Frontal cortex (tissue), 4 donors: Measurements from ENCODE around the gene ASIC4. TPM values are rescaled to one million over a fixed set of nuclear protein-coding genes. Genes with fewer than 3 reads are reported as not detected.
A peak's percentile ranks its signal among the peaks of the same experiment; 100 is the strongest.

Source experiments
- DNase-seq, 2 donors: peaks; one replicate each; pipeline ENCODE4 v3.0.0; 2012; ENCODE audit warnings: low spot score in 2 of 2
- FAIRE-seq: peaks from 2 replicates; lab custom pipeline; 2012; peaks lifted over from hg19 to GRCh38; lab: Jason Lieb, UNC
- total RNA-seq: library from RNA; depleted of rRNA; stranded (reverse); fragments of >200 nt; gene quantifications from one replicate; pipeline ENCODE4 v1.2.3, GENCODE V29; 2014
- donor health status: control.
- donor health status: control.
- donor health status: control.

ASIC4 gene
- total RNA-seq, 1 donor from 2014 or later, result 2.9 TPM

- FAIRE-seq (no peak), DNase-seq (no peak)
These were observed 30.3 kb downstream of the ASIC4 start for GRCh38 chr2:219544567-219544966.

DNA sequence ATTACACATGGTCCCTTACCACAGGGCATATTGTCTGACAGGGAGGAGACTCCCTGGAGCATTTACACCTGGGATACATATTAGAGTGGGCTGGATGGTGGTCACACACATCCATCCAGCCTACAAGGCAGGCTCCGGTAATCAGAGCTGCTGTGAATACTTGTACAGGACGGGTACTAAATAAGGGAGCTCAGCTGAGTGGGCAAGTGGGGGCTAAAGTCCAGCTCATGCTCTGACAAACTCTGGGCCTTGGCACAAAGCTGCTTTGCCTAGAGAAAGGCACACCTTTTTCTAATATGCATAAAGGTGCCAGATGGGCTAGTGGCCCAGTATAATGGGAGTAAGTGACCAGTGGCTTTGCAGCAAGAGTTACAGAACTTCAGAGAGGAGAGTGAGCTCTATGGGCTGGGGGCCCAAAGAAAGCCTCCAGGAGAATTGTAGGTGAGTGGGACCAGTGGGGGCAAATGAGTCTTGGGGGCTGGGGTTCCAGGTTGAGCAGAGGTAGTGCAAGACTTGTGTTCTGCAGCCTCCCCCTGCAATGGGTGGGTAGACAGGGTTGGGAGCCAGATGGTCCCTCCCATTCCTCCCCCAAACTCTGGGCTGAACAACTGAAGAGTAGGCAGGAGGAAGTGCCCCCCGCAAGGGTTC, 31.1 kb downstream of the ASIC4 start:
- DNase-seq (no peak), FAIRE-seq (no peak)

DNA sequence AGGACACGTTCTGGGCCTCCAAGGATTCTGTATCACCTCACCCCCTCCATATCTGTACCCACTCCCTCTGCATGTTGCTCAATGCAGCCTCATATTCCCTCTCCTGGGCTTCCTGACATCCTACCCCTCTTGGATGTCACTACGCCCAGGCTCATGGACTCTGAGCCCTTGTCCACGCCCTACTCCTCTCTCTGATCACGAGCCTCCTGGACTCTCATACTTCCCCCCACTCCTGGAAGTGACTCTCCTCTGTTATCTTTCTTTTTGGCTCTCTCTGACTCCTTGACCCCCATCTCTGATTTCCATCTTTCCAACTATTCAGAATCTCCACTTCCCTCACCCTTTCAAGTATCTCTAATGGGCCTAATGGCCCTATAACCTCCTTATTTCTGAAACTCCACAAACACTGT, 31.7 kb downstream of the ASIC4 start:
- FAIRE-seq (no peak), DNase-seq (no peak)

- FAIRE-seq (no peak), DNase-seq (no peak)
These were observed 33.3 kb downstream of the ASIC4 start for GRCh38 chr2:219547621-219548020.

GRCh38 chr2:219548990-219549389, 34.7 kb downstream of the ASIC4 start:
- no peak for FAIRE-seq

GRCh38 chr2:219549619-219550018, 35.3 kb downstream of the ASIC4 start:
- FAIRE-seq, result no peak

More at GRCh38 chr2:219548990-219549389, 34.7 kb downstream of the ASIC4 start:
- no peak for DNase-seq

GRCh38 chr2:219551441-219552381, 37.4 kb downstream of the ASIC4 start:
- DNase-seq (peak in 1 of 2 donors; percentile 58), FAIRE-seq (no peak)

More at GRCh38 chr2:219549619-219550018, 35.3 kb downstream of the ASIC4 start:
- no peak for DNase-seq

GRCh38 chr2:219552382-219553167, 38.3 kb downstream of the ASIC4 start:
- DNase-seq (peak; percentile 91 to 95), FAIRE-seq (no peak)

- DNase-seq (no peak), FAIRE-seq (no peak)
These were observed 38.8 kb downstream of the ASIC4 start for GRCh38 chr2:219553168-219553417.

DNA sequence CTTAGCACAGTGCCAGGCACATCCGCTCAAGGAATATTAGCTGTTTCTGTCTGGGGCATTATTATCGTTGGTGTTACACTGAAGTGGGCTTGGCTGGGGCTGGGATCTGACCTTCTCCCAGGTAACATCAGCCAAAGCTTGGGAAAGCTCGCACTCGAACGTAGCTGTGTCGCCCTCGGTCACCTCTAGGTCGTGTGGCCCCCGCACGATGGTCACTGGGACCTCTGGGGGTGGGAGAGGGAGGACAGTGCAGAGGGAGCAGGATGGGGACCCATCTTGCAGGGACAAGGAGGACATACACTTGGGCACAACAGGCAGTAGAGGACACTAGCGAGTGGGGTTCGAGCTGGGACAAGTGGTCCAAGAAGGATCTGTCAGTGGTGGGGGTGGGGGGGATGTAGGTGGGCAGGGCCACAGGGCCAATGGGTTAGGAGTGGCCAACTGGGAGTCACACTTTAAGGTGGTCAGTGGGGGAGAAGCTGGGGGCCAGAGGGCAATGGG, 39.2 kb downstream of the ASIC4 start:
- DNase-seq, result no peak
- FAIRE-seq, result no peak

- FAIRE-seq, result no peak
These were observed 40.1 kb downstream of the ASIC4 start for GRCh38 chr2:219554350-219554749.

DNA sequence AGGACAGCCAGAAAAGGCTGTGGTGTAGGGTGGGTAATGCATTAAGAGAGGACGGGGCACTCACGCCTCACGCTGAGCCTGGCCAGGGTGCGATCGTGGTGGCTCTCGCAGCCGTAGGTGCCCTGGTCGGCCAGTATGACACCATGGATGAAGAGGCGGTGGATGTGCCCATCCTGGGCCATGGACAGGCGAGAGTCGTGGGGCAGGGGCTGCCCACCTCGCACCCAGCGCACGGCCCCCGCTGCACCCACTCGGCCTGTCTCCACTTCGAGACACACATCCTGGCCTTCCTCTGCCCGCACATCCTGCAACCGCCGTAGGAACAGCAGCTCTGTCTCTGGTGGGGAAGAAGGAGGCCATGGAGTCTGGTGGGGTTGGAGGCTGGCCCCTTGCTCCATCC, 41.7 kb downstream of the ASIC4 start:
- FAIRE-seq (no peak), DNase-seq (no peak)

More at GRCh38 chr2:219554350-219554749, 40.1 kb downstream of the ASIC4 start:
- no peak for DNase-seq

DNA sequence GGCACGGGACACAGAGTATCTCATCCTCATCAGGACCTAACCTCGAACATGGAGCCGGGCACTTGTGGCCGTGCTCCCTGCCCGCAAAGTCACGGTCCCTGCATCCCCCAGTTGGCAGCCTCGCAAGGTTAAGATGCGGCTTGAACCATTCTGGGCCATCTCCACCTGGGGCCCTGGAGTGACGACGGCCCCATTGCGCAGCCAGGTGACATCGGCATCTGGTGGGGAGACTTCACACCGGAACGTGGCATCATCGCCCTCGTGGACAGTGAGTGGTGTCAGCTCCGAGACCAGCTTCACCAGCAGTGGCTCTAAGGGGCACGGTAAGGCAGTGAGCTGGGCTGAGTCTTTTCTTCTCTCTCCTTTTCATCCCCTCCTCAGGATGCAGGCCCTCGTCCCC, 42.1 kb downstream of the ASIC4 start:
- FAIRE-seq, result no peak
- DNase-seq, result no peak

DNA sequence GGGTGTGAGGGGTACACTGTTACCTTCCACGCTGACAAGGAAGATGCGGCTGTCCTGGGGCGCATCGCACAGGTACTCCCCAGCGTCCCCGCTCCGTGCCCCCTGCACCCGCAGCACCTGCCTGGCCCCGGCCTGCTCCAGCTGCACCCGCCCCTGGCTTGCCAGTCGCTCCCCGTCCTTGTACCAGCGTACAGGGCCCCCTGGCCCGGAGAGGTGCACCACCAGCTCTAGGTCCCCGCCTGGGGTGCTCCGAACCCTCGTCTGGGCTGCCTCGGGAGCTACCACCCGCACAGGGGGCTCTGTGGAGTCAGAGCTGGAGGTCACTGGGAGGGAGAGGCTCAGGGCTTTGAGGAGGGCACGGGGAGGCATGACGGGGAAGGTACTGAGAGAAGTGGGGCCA, 43.0 kb downstream of the ASIC4 start:
- FAIRE-seq, result no peak

DNA sequence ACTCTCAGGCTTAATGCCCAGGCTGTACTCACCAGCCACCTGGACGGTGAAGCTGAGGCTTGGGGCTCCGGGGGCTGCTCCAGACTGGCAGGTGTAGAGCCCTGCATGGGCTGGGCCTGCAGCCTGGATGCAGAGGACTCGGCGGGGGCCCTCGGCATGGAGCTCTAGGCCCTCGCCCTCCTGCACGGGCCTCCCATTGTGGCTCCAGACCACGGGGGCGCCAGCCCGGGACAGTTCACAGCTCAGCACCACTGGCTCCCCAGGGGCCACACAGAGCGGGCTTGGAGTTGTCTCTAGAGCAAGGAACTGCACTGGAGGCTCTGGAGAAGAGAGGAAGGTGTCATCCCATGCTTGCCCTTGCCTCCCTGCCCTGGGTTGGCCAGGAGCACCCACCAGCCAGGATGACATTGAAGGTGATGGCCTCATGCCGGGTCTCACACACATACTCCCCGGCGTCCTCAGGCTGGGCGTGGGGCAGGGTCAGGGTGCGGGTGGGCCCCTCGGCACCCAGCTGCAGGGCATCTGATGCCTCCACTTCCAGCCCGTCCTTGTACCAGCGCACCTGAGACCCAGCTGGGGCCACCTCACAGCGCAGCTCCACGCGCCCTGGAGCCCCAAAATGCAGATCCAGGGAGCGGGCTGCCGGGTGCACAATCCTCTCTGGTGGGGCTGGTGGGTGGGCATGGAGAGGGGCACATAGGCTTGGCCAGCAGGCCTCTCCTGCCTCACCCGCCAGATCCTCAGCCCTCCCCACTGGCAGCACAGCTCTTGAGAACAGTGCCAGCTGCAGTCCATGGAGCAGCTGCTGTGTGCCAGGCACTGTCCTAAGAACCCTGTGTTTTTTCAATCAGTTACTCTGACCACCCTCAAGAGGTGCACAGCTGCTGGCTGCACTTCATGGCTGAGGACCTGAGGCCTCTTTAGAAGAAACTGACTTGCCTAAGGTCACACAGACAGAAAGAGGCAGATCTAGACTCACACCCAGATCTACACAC, 43.8 kb downstream of the ASIC4 start:
- FAIRE-seq, result no peak
- DNase-seq, result no peak

More for the DNA sequence above, 43.0 kb downstream of the ASIC4 start:
- DNase-seq, result no peak

DNA sequence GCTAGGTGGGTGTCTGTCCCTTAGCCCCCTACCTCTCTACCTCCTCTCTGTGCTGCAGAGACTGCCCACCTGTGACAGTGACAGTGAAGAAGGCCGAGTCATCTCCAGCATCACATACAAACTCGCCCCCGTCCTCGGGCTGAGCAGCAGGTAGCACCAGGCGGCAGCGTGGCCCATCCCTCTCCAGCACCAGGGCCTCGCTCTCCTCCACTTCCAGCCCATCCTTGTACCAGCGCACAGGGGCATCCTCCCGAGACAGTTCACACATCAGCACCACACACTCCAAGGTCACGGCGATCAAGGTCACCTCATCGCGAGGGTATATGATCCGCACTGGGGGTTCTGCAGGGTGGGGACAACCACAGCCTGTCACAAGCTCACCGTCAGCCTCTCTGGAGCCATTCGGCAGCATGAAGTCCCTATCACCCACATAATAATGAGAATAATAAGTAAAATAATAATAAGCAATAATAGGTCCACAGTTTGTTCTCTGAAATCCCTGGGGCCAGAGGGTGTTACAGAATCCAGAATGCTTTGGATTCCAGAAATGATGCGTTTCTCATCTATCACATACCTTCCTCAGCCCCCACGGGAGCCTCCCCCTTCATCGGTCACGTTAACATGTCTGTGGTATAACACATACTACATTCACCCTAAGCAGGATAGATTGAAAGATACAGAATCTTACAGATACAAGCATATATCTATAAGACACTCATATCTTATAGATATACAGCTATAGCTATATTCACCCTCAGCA, 45.1 kb downstream of the ASIC4 start:
- FAIRE-seq (no peak), DNase-seq (no peak)

DNA sequence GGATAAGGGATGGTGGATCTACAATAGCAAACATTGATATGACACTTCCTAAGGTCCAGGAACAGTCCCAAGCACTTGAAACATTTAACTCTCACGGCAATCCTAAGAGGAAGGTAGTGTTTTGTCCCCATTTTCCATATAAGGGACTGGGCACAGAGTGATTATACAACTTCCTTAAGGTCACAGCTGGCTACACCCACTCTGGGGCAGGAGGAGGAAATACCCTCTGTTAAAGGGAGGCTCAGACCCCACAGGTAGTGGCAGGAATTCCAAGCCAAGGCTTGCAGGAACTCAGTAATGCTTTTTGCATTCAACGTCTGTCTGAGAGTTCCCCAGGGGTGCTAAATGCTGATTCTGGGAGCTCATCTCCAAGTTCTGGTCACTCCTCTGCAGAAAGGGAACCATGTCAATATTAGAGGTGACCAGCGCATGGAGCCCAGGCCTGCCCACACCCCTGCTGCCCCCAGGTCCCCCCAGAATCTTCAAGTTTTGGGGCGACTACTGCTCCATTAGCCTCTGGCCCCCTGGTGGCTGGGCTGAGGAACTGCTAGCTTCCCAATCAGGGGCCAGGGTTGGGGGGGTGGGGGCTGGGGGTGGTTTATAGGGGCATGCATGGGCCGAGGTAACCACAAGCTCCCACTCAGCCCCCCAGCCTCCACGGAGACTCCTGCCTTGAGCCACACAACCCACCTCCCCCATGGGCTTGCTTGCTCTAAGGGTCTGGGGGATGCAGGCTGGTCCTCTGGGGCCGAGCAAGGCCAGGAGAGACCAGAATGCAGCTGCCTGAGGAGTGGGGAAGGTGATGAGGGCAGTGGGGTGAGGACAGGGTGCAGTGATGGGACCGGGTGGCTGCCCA, 46.0 kb downstream of the ASIC4 start:
- FAIRE-seq, result no peak
- DNase-seq, result no peak

GRCh38 chr2:219560893-219561178, 46.6 kb downstream of the ASIC4 start:
- FAIRE-seq (no peak), DNase-seq (no peak)
